Smooth muscle cell (in vitro differentiated cells): ENCODE measurements around the gene PHACTR2. TPM values are rescaled to one million over a fixed set of nuclear protein-coding genes. Genes with fewer than 3 reads are reported as not detected.

ENCODE experiments used
- DNase-seq: peaks from one replicate; lab custom pipeline; 2025; ENCODE audit not compliant: unreplicated experiment; lab: John Stamatoyannopoulos, UW
- H2AFZ ChIP-seq: fragments of 200-600 bp; sonication (generic); 2 replicates; pipeline ENCODE4 v1.6.0; 2016; ENCODE audit warnings: antibody characterized with exemption, low read depth, mild to moderate bottlenecking
- H3F3A ChIP-seq: fragments of 200-600 bp; sonication (generic); 2 replicates; pipeline ENCODE4 v1.6.0; 2017; ENCODE audit warnings: antibody characterized with exemption, low read depth
- H3K27ac ChIP-seq: fragments of 200-600 bp; sonication (generic); 2 replicates; pipeline ENCODE4 v1.5.1; 2016; ENCODE audit warnings: low read depth, mild to moderate bottlenecking
- H3K27me3 ChIP-seq: fragments of 200-600 bp; sonication (generic); 2 replicates; pipeline ENCODE4 v1.6.1; 2016; ENCODE audit warnings: low read depth, mild to moderate bottlenecking
- H3K36me3 ChIP-seq: fragments of 200-600 bp; sonication (generic); 2 replicates; pipeline ENCODE4 v1.5.1; 2016; ENCODE audit warnings: low read depth
- H3K4me1 ChIP-seq: fragments of 200-600 bp; sonication (generic); 2 replicates; pipeline ENCODE4 v1.5.1; 2016; ENCODE audit warnings: low read depth
- H3K4me2 ChIP-seq: fragments of 200-600 bp; sonication (generic); 2 replicates; pipeline ENCODE4 v1.6.0; 2016; ENCODE audit warnings: mild to moderate bottlenecking
- H3K4me3 ChIP-seq: fragments of 200-600 bp; sonication (generic); 2 replicates; pipeline ENCODE4 v1.5.1; 2016; ENCODE audit warnings: mild to moderate bottlenecking
- H3K79me2 ChIP-seq: fragments of 200-600 bp; sonication (generic); 2 replicates; pipeline ENCODE4 v1.6.0; 2016; ENCODE audit warnings: low read depth, mild to moderate bottlenecking
- H3K9ac ChIP-seq: fragments of 200-600 bp; sonication (generic); 2 replicates; pipeline ENCODE4 v1.6.0; 2016; ENCODE audit warnings: low read depth
- H3K9me3 ChIP-seq: fragments of 200-600 bp; sonication (generic); replicated peaks from 2 replicates; pipeline ENCODE4 v1.5.1; 2016; ENCODE audit warnings: low read depth
- H4K20me1 ChIP-seq: fragments of 200-600 bp; sonication (generic); 2 replicates; pipeline ENCODE4 v1.6.0; 2016; ENCODE audit warnings: low read depth
- CTCF ChIP-seq: fragments of 200-600 bp; sonication (generic); IDR thresholded peaks from 2 replicates; pipeline ENCODE4 v1.5.1; 2017; ENCODE audit warnings: borderline replicate concordance, mild to moderate bottlenecking, antibody characterized with exemption; ENCODE audit not compliant: insufficient read depth, poor library complexity, severe bottlenecking
- WGBS: methylation state at CpG from one replicate; pipeline ENCODE4 v1.1.7; 2016; ENCODE audit warnings: low lambda C conversion rate; 5-methylcytosine and 5-hydroxymethylcytosine counted together
- polyA plus RNA-seq: library from polyadenylated mRNA; unstranded; fragments of >200 nt; fragmentation: Nextera tagmentation; extraction: Ambion mirVana; gene quantifications from 2 replicates; pipeline ENCODE4 v1.2.1, GENCODE V29; 2016
- total RNA-seq: library from RNA; depleted of rRNA; stranded (reverse); fragments of >200 nt; gene quantifications from 2 replicates; pipeline ENCODE4 v1.2.3, GENCODE V29; 2014

PHACTR2 gene
- total and polyA plus RNA-seq, 2 experiments from 2014 or later = 62.7 to 80.4 TPM

- H3K27ac ChIP-seq = peak overlapping the region; percentile 58
- H2AFZ ChIP-seq = no peak overlapping the region
- WGBS = 56% methylated on average over 8 of the region's 8 CpGs
- peak overlapping the region; percentile 81 for H3K4me2 ChIP-seq
- H3K36me3 ChIP-seq = no peaks in the 10 kb centered on the region
- DNase-seq = no peak
- H3F3A ChIP-seq = peaks cover 27% of the 10 kb centered on the region
- no peak overlapping the region for H3K9ac ChIP-seq
- no peak for TF ChIP-seq CTCF
- H3K9me3 ChIP-seq = no peaks in the 10 kb centered on the region
- H4K20me1 ChIP-seq = no peaks in the 10 kb centered on the region
- H3K79me2 ChIP-seq = peaks cover 60% of the 10 kb centered on the region
- H3K27me3 ChIP-seq = no peaks in the 10 kb centered on the region
- H3K4me3 ChIP-seq = peak overlapping the region; percentile 38
- peaks cover 49% of the 10 kb centered on the region for H3K4me1 ChIP-seq
Observed at GRCh38 chr6:143744551-143745165, 66.9 kb downstream of the PHACTR2 start.

GRCh38 chr6:143745166-143746133 lies 67.7 kb downstream of the PHACTR2 start:
- Histone ChIP-seq H3K79me2 (peaks cover 65% of the 10 kb centered on the region), H3K9me3 (no peaks in the 10 kb centered on the region), H3K9ac (peak overlapping the region; percentile 53), H3K36me3 (no peaks in the 10 kb centered on the region), H4K20me1 (no peaks in the 10 kb centered on the region), H2AFZ (peak overlapping the region; percentile 1), H3K4me1 (peaks cover 49% of the 10 kb centered on the region), H3F3A (peaks cover 27% of the 10 kb centered on the region), H3K27ac (peak overlapping the region; percentile 58), H3K4me2 (peak overlapping the region; percentile 81), H3K4me3 (peak overlapping the region; percentile 38), H3K27me3 (no peaks in the 10 kb centered on the region)
- WGBS = 33% methylated on average over 22 of the region's 22 CpGs
- no peak for TF ChIP-seq CTCF
- DNase-seq = no peak

- H3K27ac ChIP-seq = peak overlapping the region; percentile 58
Observed at GRCh38 chr6:143746202-143747119, 68.7 kb downstream of the PHACTR2 start.

More at GRCh38 chr6:143746202-143747119, 68.7 kb downstream of the PHACTR2 start:
- Histone ChIP-seq H3K4me3 (peak overlapping the region; percentile 38), H3K4me2 (peak overlapping the region; percentile 81), H3F3A (peaks cover 27% of the 10 kb centered on the region), H3K4me1 (peaks cover 49% of the 10 kb centered on the region), H4K20me1 (no peaks in the 10 kb centered on the region), H3K9me3 (no peaks in the 10 kb centered on the region), H3K79me2 (peaks cover 56% of the 10 kb centered on the region), H3K27me3 (no peaks in the 10 kb centered on the region), H3K9ac (peak overlapping the region; percentile 53), H3K36me3 (no peaks in the 10 kb centered on the region), H2AFZ (peak overlapping the region; percentile 1)
- 57% methylated on average over 12 of the region's 12 CpGs for WGBS
- no peak for TF ChIP-seq CTCF
- no peak for DNase-seq
